Measurements from ENCODE around the gene TANGO2. TPM values are rescaled to one million over a fixed set of nuclear protein-coding genes. Genes with fewer than 3 reads are reported as not detected.

The TANGO2 gene
- total RNA-seq, 1 experiment from 2014 or later, result 17.0 TPM

- TF ChIP-seq ZBTB33 (IDR thresholded peaks at IDR 0.05; ENCODE audit: extremely low read depth, insufficient replicate concordance, low read length) (no peak), JUND (IDR thresholded peaks at IDR 0.05) (no peak), CEBPB (IDR thresholded peaks at IDR 0.05; ENCODE audit: low read depth) (no peak)
Observed at GRCh38 chr22:20112623-20113511, 92.0 kb downstream of the TANGO2 start (continued).

GRCh38 chr22:20113551-20114310, 92.8 kb downstream of the TANGO2 start:
- DNase-seq (ENCODE audit: low read depth, low spot score) (no peak), ATAC-seq (no peak)
- CTCF ChIA-PET, result no interaction called here
- no peaks in the 10 kb centered on the region for H3K9me3 ChIP-seq (ENCODE audit: control insufficient read depth in 1 of 2, insufficient read depth in 1 of 2, low read depth in 1 of 2, low read length in 2 of 2)
- peaks cover 12 to 19% of the 10 kb centered on the region in 2 experiments for H3K4me1 ChIP-seq (ENCODE audit: control insufficient read depth in 1 of 2, insufficient read depth in 2 of 2, low read length in 2 of 2)
- intact Hi-C loops (cut with micrococcal nuclease), result loop anchor here (10.0 kb wide), 1 partner anchor 149 kb away; no protein-coding TSS in a partner anchor
- no peaks in the 10 kb centered on the region for H3K9me2 ChIP-seq (ENCODE audit: insufficient read depth)
- no peaks in the 10 kb centered on the region for H4K20me1 ChIP-seq (ENCODE audit: insufficient read depth)
- POLR2A ChIA-PET, result no interaction called here
- peaks cover 43% of the 10 kb centered on the region for H3K79me2 ChIP-seq (ENCODE audit: insufficient read depth, low read length)
- H3K27ac ChIP-seq (ENCODE audit: low read depth, low read length), result no peak overlapping the region; the same call in 1 of the 2 replicates
- BruUV-seq (replicated peaks), result no TSS peak
- no peak overlapping the region for H3K4me3 ChIP-seq (replicated peaks in 1 of 2; ENCODE audit: low read depth in 1 of 2, low read length in 2 of 2)
- no peak overlapping the region for H3K4me2 ChIP-seq (ENCODE audit: low read length)
- RAD21 ChIA-PET (ENCODE audit: low non-redundant PET in 1 of 2, low total read pairs in 2 of 2, uncharacterized antibody in 2 of 2, unreplicated experiment in 2 of 2), result no interaction called here
- peaks cover 7 to 41% of the 10 kb centered on the region in 2 experiments; a peak in 3 of 4 replicates for H3K36me3 ChIP-seq (ENCODE audit: control insufficient read depth in 1 of 2, insufficient read depth in 2 of 2, low read length in 2 of 2)
- no peak overlapping the region for H2AFZ ChIP-seq (ENCODE audit: low read depth, low read length, poor library complexity, severe bottlenecking)
- no peak overlapping the region for H3K9ac ChIP-seq (ENCODE audit: low read length)
- H3K27me3 ChIP-seq (ENCODE audit: insufficient read depth, low read length), result no peaks in the 10 kb centered on the region
- no peak for TF ChIP-seq EZH2phosphoT487 (IDR thresholded peaks at IDR 0.05; ENCODE audit: borderline replicate concordance)
- TF ChIP-seq SRF (IDR thresholded peaks at IDR 0.05; ENCODE audit: low read depth), result no peak
- no peak for TF ChIP-seq POLR2AphosphoS5 (IDR thresholded peaks at IDR 0.05; ENCODE audit: low read depth, low read length)
- no peak for TF ChIP-seq POLR2A (IDR thresholded peaks at IDR 0.05; ENCODE audit: borderline replicate concordance, extremely low read depth, insufficient read depth, insufficient read length)
- no peak for TF ChIP-seq TCF7L2 (IDR thresholded peaks at IDR 0.05; ENCODE audit: borderline replicate concordance, extremely low read depth, insufficient read depth, insufficient read length)
- TF ChIP-seq CTCF (IDR thresholded peaks at IDR 0.05 in 2 of 3, conservative IDR thresholded peaks at IDR 0.05 in 1 of 3; ENCODE audit: borderline replicate concordance in 1 of 3, insufficient read depth in 1 of 3, low read depth in 2 of 3, low read length in 2 of 3), result no peak
- TF ChIP-seq RAD21 (IDR thresholded peaks at IDR 0.05; ENCODE audit: low read depth), result no peak
- TF ChIP-seq MAX (IDR thresholded peaks at IDR 0.05), result no peak
- no peak for TF ChIP-seq CBX3 (IDR thresholded peaks at IDR 0.05; ENCODE audit: low read depth)
- TF ChIP-seq ZBTB33 (IDR thresholded peaks at IDR 0.05; ENCODE audit: extremely low read depth, insufficient replicate concordance, low read length), result no peak
- TF ChIP-seq EZH2 (IDR thresholded peaks at IDR 0.05), result no peak
- TF ChIP-seq ZNF274 (IDR thresholded peaks at IDR 0.05; ENCODE audit: low read depth, low read length), result no peak
- no peak for TF ChIP-seq ATF3 (IDR thresholded peaks at IDR 0.05)
- no peak for TF ChIP-seq ZFX (IDR thresholded peaks at IDR 0.05)
- TF ChIP-seq CEBPB (IDR thresholded peaks at IDR 0.05; ENCODE audit: low read depth), result no peak

All from HCT116 (cell line).